ENCODE data around the gene CCSER1. TPM values are rescaled to one million over a fixed set of nuclear protein-coding genes. Genes with fewer than 3 reads are reported as not detected.

The CCSER1 gene
- total RNA-seq, 3 donors from 2014 or later (not counting 1 experiment from before 2014, with no cell fraction given): 0.87 to 1.1 (median 1.1) TPM

GRCh38 chr4:90715242-90715641 is 588.0 kb downstream of the CCSER1 start:
- 80% methylated on average over 1 of the region's 1 CpG for WGBS (ENCODE audit: insufficient coverage)
- intact Hi-C loops (cut with micrococcal nuclease): no loop called here
- peaks cover 10 to 12% of the 10 kb centered on the region in 2 donors for H3K9me3 Mint-ChIP-seq
- H3K4me1 ChIP-seq (ENCODE audit: control insufficient read depth, insufficient read depth, low read length): no peaks in the 10 kb centered on the region
- no peak overlapping the region for H3K4me3 ChIP-seq (ENCODE audit: low read length)
- H3K4me1 Mint-ChIP-seq: no peaks in the 10 kb centered on the region
- no peaks in the 10 kb centered on the region for H3K27me3 ChIP-seq (ENCODE audit: control insufficient read depth, insufficient read depth, low read length)
- no peaks in the 10 kb centered on the region for H3K36me3 ChIP-seq (ENCODE audit: control insufficient read depth, insufficient read depth, low read length)
- no peak overlapping the region for H3K27ac Mint-ChIP-seq
- TF ChIP-seq, protein P1, sequence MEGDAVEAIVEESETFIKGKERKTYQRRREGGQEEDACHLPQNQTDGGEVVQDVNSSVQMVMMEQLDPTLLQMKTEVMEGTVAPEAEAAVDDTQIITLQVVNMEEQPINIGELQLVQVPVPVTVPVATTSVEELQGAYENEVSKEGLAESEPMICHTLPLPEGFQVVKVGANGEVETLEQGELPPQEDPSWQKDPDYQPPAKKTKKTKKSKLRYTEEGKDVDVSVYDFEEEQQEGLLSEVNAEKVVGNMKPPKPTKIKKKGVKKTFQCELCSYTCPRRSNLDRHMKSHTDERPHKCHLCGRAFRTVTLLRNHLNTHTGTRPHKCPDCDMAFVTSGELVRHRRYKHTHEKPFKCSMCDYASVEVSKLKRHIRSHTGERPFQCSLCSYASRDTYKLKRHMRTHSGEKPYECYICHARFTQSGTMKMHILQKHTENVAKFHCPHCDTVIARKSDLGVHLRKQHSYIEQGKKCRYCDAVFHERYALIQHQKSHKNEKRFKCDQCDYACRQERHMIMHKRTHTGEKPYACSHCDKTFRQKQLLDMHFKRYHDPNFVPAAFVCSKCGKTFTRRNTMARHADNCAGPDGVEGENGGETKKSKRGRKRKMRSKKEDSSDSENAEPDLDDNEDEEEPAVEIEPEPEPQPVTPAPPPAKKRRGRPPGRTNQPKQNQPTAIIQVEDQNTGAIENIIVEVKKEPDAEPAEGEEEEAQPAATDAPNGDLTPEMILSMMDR (IDR thresholded peaks at IDR 0.05): no peak
- ATAC-seq: no peak
- H3K27ac ChIP-seq (ENCODE audit: low read length): no peak overlapping the region
- H3K4me3 Mint-ChIP-seq: no peak overlapping the region
- DNase-seq: no peak
- peaks cover 7% of the 10 kb centered on the region for H3K36me3 Mint-ChIP-seq
- no peaks in the 10 kb centered on the region for H3K27me3 Mint-ChIP-seq (ENCODE audit: low read depth in 2 of 2)
- H3K9me3 ChIP-seq (ENCODE audit: control insufficient read depth, insufficient read depth, low read length): no peaks in the 10 kb centered on the region

- Histone ChIP-seq H3K27ac (ENCODE audit: low read length) (no peak overlapping the region), H3K36me3 (ENCODE audit: control insufficient read depth, insufficient read depth, low read length) (no peaks in the 10 kb centered on the region), H3K9me3 (ENCODE audit: control insufficient read depth, insufficient read depth, low read length) (no peaks in the 10 kb centered on the region), H3K4me1 (ENCODE audit: control insufficient read depth, insufficient read depth, low read length) (no peaks in the 10 kb centered on the region), H3K27me3 (ENCODE audit: control insufficient read depth, insufficient read depth, low read length) (no peaks in the 10 kb centered on the region), H3K4me3 (ENCODE audit: low read length) (no peak overlapping the region)
- DNase-seq (no peak), ATAC-seq (no peak)
- H3K27ac Mint-ChIP-seq: no peak overlapping the region
- no peak overlapping the region for H3K4me3 Mint-ChIP-seq
- peaks cover 2 to 7% of the 10 kb centered on the region in 2 donors for H3K9me3 Mint-ChIP-seq
- no peaks in the 10 kb centered on the region for H3K36me3 Mint-ChIP-seq
- H3K27me3 Mint-ChIP-seq (ENCODE audit: low read depth in 2 of 2): no peaks in the 10 kb centered on the region
- H3K4me1 Mint-ChIP-seq: no peaks in the 10 kb centered on the region
- intact Hi-C loops (cut with micrococcal nuclease): no loop called here
- WGBS (ENCODE audit: insufficient coverage): 95% methylated on average over 10 of the region's 10 CpGs
- TF ChIP-seq, protein P1 (IDR thresholded peaks at IDR 0.05): no peak
Measured at GRCh38 chr4:90718931-90719330, 591.7 kb downstream of the CCSER1 start.

DNA sequence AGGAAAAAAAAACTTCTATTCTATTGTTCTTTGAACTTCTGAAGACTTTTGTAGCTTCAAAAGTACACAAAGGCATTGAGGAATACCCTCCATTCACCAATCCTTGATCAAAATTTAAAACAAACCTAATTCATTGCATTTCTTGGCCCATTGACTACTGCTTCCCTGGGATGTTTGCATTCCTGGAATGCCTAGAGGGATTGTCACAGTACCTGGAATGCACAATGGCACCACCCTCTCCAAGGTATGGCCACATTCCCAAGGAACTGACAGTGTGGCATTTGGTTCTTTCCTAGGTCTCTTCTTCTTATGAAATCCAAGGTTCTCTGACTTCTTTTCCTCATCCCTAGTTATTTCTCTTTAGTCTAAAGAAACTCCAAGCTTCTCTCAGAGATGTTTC is 600.7 kb downstream of the CCSER1 start:
- Mint-ChIP-seq H3K4me1 (no peaks in the 10 kb centered on the region), H3K4me3 (no peak overlapping the region), H3K27ac (no peak overlapping the region), H3K9me3 (peaks cover 7 to 10% of the 10 kb centered on the region in 2 donors), H3K27me3 (ENCODE audit: low read depth in 2 of 2) (no peaks in the 10 kb centered on the region), H3K36me3 (no peaks in the 10 kb centered on the region)
- Histone ChIP-seq H3K4me1 (ENCODE audit: control insufficient read depth, insufficient read depth, low read length) (no peaks in the 10 kb centered on the region), H3K27me3 (ENCODE audit: control insufficient read depth, insufficient read depth, low read length) (no peaks in the 10 kb centered on the region), H3K27ac (ENCODE audit: low read length) (no peak overlapping the region), H3K36me3 (ENCODE audit: control insufficient read depth, insufficient read depth, low read length) (no peaks in the 10 kb centered on the region), H3K9me3 (ENCODE audit: control insufficient read depth, insufficient read depth, low read length) (peaks cover 2% of the 10 kb centered on the region), H3K4me3 (ENCODE audit: low read length) (no peak overlapping the region)
- no peak for ATAC-seq
- no peak for DNase-seq
- intact Hi-C loops (cut with micrococcal nuclease): no loop called here
- TF ChIP-seq, protein P1 (IDR thresholded peaks at IDR 0.05): no peak

- Mint-ChIP-seq H3K4me3 (no peak overlapping the region), H3K4me1 (no peaks in the 10 kb centered on the region), H3K36me3 (no peaks in the 10 kb centered on the region), H3K27me3 (ENCODE audit: low read depth in 2 of 2) (no peaks in the 10 kb centered on the region), H3K27ac (no peak overlapping the region), H3K9me3 (peaks cover 9 to 10% of the 10 kb centered on the region in 2 donors)
- 89% methylated on average over 1 of the region's 1 CpG for WGBS (ENCODE audit: insufficient coverage)
- intact Hi-C loops (cut with micrococcal nuclease): no loop called here
- H3K36me3 ChIP-seq (ENCODE audit: control insufficient read depth, insufficient read depth, low read length): no peaks in the 10 kb centered on the region
- TF ChIP-seq, protein P1 (IDR thresholded peaks at IDR 0.05): no peak
- DNase-seq (no peak), ATAC-seq (no peak)
- H3K27ac ChIP-seq (ENCODE audit: low read length): no peak overlapping the region
- H3K9me3 ChIP-seq (ENCODE audit: control insufficient read depth, insufficient read depth, low read length): peaks cover 2% of the 10 kb centered on the region
- H3K4me3 ChIP-seq (ENCODE audit: low read length): no peak overlapping the region
- no peaks in the 10 kb centered on the region for H3K27me3 ChIP-seq (ENCODE audit: control insufficient read depth, insufficient read depth, low read length)
- no peaks in the 10 kb centered on the region for H3K4me1 ChIP-seq (ENCODE audit: control insufficient read depth, insufficient read depth, low read length)
Measured at GRCh38 chr4:90730752-90731151, 603.6 kb downstream of the CCSER1 start.
